Measurements from ENCODE around the gene AKNA. TPM values are rescaled to one million over a fixed set of nuclear protein-coding genes. Genes with fewer than 3 reads are reported as not detected.

Gene AKNA
- total RNA-seq, 1 donor from 2014 or later, result 11.4 TPM

DNA sequence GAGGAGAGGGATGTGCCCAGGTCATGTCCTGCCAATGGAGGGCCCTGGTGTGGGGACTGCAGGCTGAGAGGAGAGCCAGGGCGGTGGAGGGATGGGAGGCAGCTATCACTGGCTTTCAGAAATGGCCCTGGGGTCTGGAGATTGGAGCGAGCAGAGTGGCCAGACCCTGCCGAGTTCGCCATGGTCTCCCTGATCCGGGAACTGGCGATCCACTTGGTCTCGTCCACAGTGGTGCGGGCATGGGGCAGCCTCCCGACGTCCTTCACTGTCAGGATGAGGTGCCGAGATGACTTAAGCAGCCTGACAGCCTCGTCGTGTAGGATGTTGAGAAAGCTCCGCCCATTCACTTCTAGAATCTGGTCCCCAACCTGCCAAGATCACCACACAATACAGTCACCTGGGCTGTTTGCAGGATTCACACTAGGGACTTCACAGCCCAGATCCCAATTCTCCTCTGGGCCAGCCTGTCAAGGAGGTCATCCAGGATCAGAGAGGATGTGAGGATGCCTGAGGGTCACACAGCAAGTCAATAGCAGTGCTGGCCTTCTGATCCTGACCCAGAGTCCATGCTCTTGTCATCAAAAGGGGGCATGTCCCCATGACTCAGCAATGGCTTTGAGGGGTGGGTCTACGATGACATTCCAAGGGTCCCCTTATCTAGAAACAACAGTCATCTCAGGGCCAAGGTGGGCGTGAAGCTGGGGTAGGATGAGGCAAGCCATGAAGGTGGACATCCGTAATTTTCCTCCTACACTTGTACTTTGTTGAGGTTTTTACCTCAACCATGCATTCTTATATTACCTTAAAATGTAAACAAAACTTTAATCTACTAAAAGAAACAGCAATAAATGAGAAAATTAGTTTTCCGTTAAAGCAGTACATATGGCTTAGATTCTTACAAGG is 38.5 kb upstream of the AKNA start:
- H3F3A ChIP-seq (ENCODE audit: low read depth), result no peaks in the 10 kb centered on the region
- Mint-ChIP-seq H3K27ac (no peak overlapping the region), H3K4me3 (no peak overlapping the region), H3K9me3 (no peaks in the 10 kb centered on the region), H3K36me3 (peaks cover 5% of the 10 kb centered on the region), H3K4me1 (peaks cover 9% of the 10 kb centered on the region), H3K27me3 (ENCODE audit: insufficient read depth, low read depth) (peaks cover 11% of the 10 kb centered on the region)
- no peak overlapping the region for H3K9ac ChIP-seq
- DNase-seq (ENCODE audit: low spot score), result no peak
- H3K27me3 ChIP-seq, result no peaks in the 10 kb centered on the region
- H3K36me3 ChIP-seq, result no peaks in the 10 kb centered on the region
- no peaks in the 10 kb centered on the region for H3K79me2 ChIP-seq (ENCODE audit: low read depth)
- H3K4me3 ChIP-seq, result no peak overlapping the region
- no peak overlapping the region for H3K4me2 ChIP-seq
- no peak overlapping the region for H3K27ac ChIP-seq
- no peak for TF ChIP-seq EZH2phosphoT487 (IDR thresholded peaks at IDR 0.05)
- TF ChIP-seq EZH2 (IDR thresholded peaks at IDR 0.05), result no peak
- TF ChIP-seq, protein P1, sequence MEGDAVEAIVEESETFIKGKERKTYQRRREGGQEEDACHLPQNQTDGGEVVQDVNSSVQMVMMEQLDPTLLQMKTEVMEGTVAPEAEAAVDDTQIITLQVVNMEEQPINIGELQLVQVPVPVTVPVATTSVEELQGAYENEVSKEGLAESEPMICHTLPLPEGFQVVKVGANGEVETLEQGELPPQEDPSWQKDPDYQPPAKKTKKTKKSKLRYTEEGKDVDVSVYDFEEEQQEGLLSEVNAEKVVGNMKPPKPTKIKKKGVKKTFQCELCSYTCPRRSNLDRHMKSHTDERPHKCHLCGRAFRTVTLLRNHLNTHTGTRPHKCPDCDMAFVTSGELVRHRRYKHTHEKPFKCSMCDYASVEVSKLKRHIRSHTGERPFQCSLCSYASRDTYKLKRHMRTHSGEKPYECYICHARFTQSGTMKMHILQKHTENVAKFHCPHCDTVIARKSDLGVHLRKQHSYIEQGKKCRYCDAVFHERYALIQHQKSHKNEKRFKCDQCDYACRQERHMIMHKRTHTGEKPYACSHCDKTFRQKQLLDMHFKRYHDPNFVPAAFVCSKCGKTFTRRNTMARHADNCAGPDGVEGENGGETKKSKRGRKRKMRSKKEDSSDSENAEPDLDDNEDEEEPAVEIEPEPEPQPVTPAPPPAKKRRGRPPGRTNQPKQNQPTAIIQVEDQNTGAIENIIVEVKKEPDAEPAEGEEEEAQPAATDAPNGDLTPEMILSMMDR (IDR thresholded peaks at IDR 0.05), result no peak
- H3K4me1 ChIP-seq, result no peaks in the 10 kb centered on the region
- H2AFZ ChIP-seq (replicated peaks), result no peak overlapping the region
- H4K20me1 ChIP-seq (ENCODE audit: low read depth), result no peaks in the 10 kb centered on the region
- no peaks in the 10 kb centered on the region for H3K9me3 ChIP-seq (ENCODE audit: low read depth)

DNA sequence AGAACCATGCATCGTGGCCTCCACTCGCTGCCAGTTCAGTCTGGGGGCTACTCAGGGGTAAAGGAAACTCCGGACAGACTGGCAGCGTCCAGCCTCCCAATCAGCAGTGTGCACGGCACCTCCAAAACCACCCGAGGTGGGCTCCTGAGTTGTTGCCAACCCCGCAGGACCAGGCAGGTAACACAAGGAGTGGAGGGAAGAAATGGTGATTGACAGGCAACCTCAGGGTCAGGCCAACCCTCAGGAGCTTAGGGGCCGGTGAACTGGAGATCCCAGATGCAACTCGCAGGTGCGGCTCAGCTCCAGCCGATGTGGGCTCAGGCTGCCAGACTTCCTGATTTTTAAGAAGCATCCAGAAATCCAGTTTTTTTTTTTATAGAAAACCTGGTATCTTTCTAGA is 37.3 kb upstream of the AKNA start:
- Mint-ChIP-seq H3K27me3 (ENCODE audit: insufficient read depth, low read depth) (peaks cover 8% of the 10 kb centered on the region), H3K36me3 (peaks cover 5% of the 10 kb centered on the region), H3K27ac (no peak overlapping the region), H3K4me3 (no peak overlapping the region), H3K9me3 (no peaks in the 10 kb centered on the region), H3K4me1 (peaks cover 9% of the 10 kb centered on the region)
- H3K79me2 ChIP-seq (ENCODE audit: low read depth), result no peaks in the 10 kb centered on the region
- H3K9ac ChIP-seq, result no peak overlapping the region
- DNase-seq (ENCODE audit: low spot score), result no peak
- no peaks in the 10 kb centered on the region for H3K4me1 ChIP-seq
- H4K20me1 ChIP-seq (ENCODE audit: low read depth), result no peaks in the 10 kb centered on the region
- no peaks in the 10 kb centered on the region for H3F3A ChIP-seq (ENCODE audit: low read depth)
- H3K36me3 ChIP-seq, result no peaks in the 10 kb centered on the region
- H3K27ac ChIP-seq, result no peak overlapping the region
- no peak for TF ChIP-seq EZH2 (IDR thresholded peaks at IDR 0.05)
- no peak overlapping the region for H3K4me2 ChIP-seq
- no peaks in the 10 kb centered on the region for H3K9me3 ChIP-seq (ENCODE audit: low read depth)
- H3K27me3 ChIP-seq, result no peaks in the 10 kb centered on the region
- H2AFZ ChIP-seq (replicated peaks), result no peak overlapping the region
- no peak overlapping the region for H3K4me3 ChIP-seq

DNA sequence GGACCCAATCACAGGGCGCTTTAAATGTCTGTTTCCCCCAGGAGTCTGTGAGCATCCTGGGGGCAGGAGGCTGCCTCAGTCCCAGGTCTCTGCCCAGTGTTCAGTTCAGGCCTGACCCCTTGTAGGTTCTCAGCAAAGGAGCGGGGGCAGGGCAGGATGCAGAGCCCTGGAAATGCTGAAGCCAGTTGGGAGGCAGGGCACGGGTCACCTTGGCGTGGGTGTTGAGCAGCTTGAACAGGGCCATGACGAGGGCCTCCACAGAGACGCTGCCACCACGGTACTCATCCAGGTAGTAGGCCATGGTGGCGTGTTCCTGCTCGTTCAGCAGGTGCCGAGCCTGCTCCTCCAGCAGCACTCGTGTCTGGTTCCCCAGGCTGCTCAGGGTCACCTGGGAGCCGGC is 36.3 kb upstream of the AKNA start:
- Histone ChIP-seq H3K4me3 (no peak overlapping the region), H4K20me1 (ENCODE audit: low read depth) (no peaks in the 10 kb centered on the region), H2AFZ (replicated peaks) (no peak overlapping the region), H3K4me1 (no peaks in the 10 kb centered on the region), H3K9ac (no peak overlapping the region), H3K4me2 (no peak overlapping the region), H3K36me3 (no peaks in the 10 kb centered on the region), H3K9me3 (ENCODE audit: low read depth) (no peaks in the 10 kb centered on the region), H3K79me2 (ENCODE audit: low read depth) (no peaks in the 10 kb centered on the region), H3K27ac (no peak overlapping the region), H3F3A (ENCODE audit: low read depth) (no peaks in the 10 kb centered on the region), H3K27me3 (no peaks in the 10 kb centered on the region)
- Mint-ChIP-seq H3K36me3 (peaks cover 5% of the 10 kb centered on the region), H3K9me3 (no peaks in the 10 kb centered on the region), H3K4me3 (no peak overlapping the region), H3K4me1 (peaks cover 6% of the 10 kb centered on the region), H3K27me3 (ENCODE audit: insufficient read depth, low read depth) (peaks cover 9% of the 10 kb centered on the region), H3K27ac (no peak overlapping the region)
- DNase-seq (ENCODE audit: low spot score), result no peak
- TF ChIP-seq, protein P1 (IDR thresholded peaks at IDR 0.05), result no peak
- no peak for TF ChIP-seq EZH2 (IDR thresholded peaks at IDR 0.05)
- TF ChIP-seq EZH2phosphoT487 (IDR thresholded peaks at IDR 0.05), result no peak

DNA sequence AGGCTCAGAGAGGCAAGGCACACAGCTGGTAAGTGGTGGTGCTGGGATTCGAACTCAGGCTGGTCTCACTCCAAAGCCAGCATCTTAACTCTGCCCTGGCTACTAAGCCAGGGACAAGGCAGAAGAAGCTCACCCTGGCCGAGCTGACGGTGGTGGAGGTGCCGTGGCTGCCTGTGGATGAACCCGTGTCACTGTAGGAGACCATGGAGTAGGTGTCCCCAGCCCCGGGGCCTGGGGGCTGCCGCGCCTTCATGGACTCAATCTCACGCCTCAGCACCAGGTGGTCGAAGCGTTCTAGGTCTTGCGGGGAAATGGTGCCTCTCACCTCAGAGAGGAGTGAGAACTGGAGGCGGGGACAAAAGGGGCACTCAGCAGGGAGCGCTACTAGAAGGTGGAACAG is 35.4 kb upstream of the AKNA start:
- Histone ChIP-seq H3F3A (ENCODE audit: low read depth) (no peaks in the 10 kb centered on the region), H2AFZ (replicated peaks) (no peak overlapping the region), H3K4me1 (no peaks in the 10 kb centered on the region), H3K27me3 (no peaks in the 10 kb centered on the region), H3K36me3 (no peaks in the 10 kb centered on the region), H3K79me2 (ENCODE audit: low read depth) (no peaks in the 10 kb centered on the region), H3K9me3 (ENCODE audit: low read depth) (no peaks in the 10 kb centered on the region), H4K20me1 (ENCODE audit: low read depth) (no peaks in the 10 kb centered on the region), H3K9ac (no peak overlapping the region), H3K4me3 (no peak overlapping the region), H3K27ac (no peak overlapping the region), H3K4me2 (no peak overlapping the region)
- Mint-ChIP-seq H3K9me3 (no peaks in the 10 kb centered on the region), H3K27me3 (ENCODE audit: insufficient read depth, low read depth) (peaks cover 11% of the 10 kb centered on the region), H3K4me1 (peaks cover 3% of the 10 kb centered on the region), H3K4me3 (no peak overlapping the region), H3K27ac (no peak overlapping the region), H3K36me3 (peaks cover 5% of the 10 kb centered on the region)
- TF ChIP-seq EZH2 (IDR thresholded peaks at IDR 0.05) (no peak), EZH2phosphoT487 (IDR thresholded peaks at IDR 0.05) (no peak)
- TF ChIP-seq, protein P1 (IDR thresholded peaks at IDR 0.05), result no peak
- no peak for DNase-seq (ENCODE audit: low spot score)
